Measurements from ENCODE around the gene PARP6. TPM values are rescaled to one million over a fixed set of nuclear protein-coding genes. Genes with fewer than 3 reads are reported as not detected.

The PARP6 gene
- total RNA-seq, 4 donors from 2014 or later = 51.3 to 84.0 (median 64.8) TPM

DNA sequence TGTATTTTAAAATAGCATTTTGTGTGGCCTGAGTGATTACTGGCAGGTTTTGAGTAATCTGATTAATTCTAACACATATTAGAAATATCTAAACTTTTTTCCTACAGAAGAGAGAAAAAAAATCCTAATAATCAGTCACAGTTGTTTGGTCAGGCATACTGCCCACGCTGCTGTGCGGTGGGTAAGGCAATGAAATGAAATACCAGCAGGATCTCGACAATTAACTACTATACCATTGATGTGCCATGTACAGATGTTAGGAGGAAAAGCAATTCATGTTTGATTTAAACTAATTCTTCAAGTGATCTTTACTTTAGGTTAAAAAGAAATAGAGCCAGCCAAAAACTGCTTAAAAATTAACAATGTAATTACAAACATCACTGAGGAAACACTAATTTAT, 79.9 kb downstream of the PARP6 start:
- no peak for TF ChIP-seq CTCF (IDR thresholded peaks at IDR 0.05; ENCODE audit: low read depth)

Other genes with a start within 250 kb of the PARP6 start
- gene MYO9A, start 154.4 kb downstream of the PARP6 start, total RNA-seq = 10 to 100 TPM; 53.2 to 72.7 (median 57.2) TPM
- gene SENP8, start 154.2 kb downstream of the PARP6 start, total RNA-seq = 1 to 10 TPM in 3 of 4 donors, under 1 TPM in 1; 0.75 to 2.3 (median 1.9) TPM
- under 1 TPM in 1 of 4 donors, not detected in 3; 0.65 TPM for gene GRAMD2A, start 74.8 kb downstream of the PARP6 start, total RNA-seq
- 100 to 1,000 TPM; 119 to 353 (median 168) TPM for gene PKM, start 41.4 kb downstream of the PARP6 start, total RNA-seq
- 1 to 10 TPM in 3 of 4 donors, under 1 TPM in 1; 0.49 to 3.2 (median 2.2) TPM for gene CELF6, start 47.6 kb upstream of the PARP6 start, total RNA-seq
- 100 to 1,000 TPM in 2 of 4 donors, 10 to 100 TPM in 2; 59.8 to 210 (median 105) TPM for gene HEXA, start 103.5 kb upstream of the PARP6 start, total RNA-seq
- not detected for gene TMEM202, start 125.8 kb upstream of the PARP6 start, total RNA-seq
- gene ARIH1, start 201.8 kb upstream of the PARP6 start, total RNA-seq = 10 to 100 TPM; 44.5 to 91.0 (median 56.5) TPM

All from subcutaneous adipose tissue (tissue), 4 donors.